Ectodermal cell (in vitro differentiated cells): Measurements from ENCODE around the gene P2RX3.
"Not testable (repeated sequence)": the region's sequence is repeated elsewhere in the genome, so short reads cannot be mapped to it uniquely, and the experiment has no call there.

Experiments
- H3K27ac ChIP-seq: 2 replicates; pipeline ENCODE4 v1.7.0; 2013; ENCODE audit warnings: mild to moderate bottlenecking, low read depth, low read length; ENCODE audit not compliant: insufficient read depth, poor library complexity, severe bottlenecking
- H3K27me3 ChIP-seq: 2 replicates; pipeline ENCODE4 v1.7.0; 2013; ENCODE audit warnings: mild to moderate bottlenecking, low read length; ENCODE audit not compliant: insufficient read depth, control insufficient read depth, poor library complexity, severe bottlenecking
- H3K36me3 ChIP-seq: one replicate; pipeline ENCODE4 v1.7.0; 2013; ENCODE audit warnings: low read length; ENCODE audit not compliant: control insufficient read depth, insufficient read depth
- H3K4me1 ChIP-seq: one replicate; pipeline ENCODE4 v1.7.0; 2013; ENCODE audit warnings: low read length; ENCODE audit not compliant: control insufficient read depth, insufficient read depth
- H3K4me3 ChIP-seq: 2 replicates; pipeline ENCODE4 v1.7.0; 2013; ENCODE audit warnings: low read depth, low read length, control low read depth; ENCODE audit not compliant: insufficient read depth
- H3K9me3 ChIP-seq: 2 replicates; pipeline ENCODE4 v1.7.0; 2013; ENCODE audit warnings: mild to moderate bottlenecking, low read length, moderate library complexity; ENCODE audit not compliant: control insufficient read depth
- WGBS, 2 experiments: methylation state at CpG; one replicate each; pipeline ENCODE4 v1.1.7; 2013; ENCODE audit warnings: missing lambda C conversion rate in 2 of 2; 5-methylcytosine and 5-hydroxymethylcytosine counted together

Gene P2RX3

DNA sequence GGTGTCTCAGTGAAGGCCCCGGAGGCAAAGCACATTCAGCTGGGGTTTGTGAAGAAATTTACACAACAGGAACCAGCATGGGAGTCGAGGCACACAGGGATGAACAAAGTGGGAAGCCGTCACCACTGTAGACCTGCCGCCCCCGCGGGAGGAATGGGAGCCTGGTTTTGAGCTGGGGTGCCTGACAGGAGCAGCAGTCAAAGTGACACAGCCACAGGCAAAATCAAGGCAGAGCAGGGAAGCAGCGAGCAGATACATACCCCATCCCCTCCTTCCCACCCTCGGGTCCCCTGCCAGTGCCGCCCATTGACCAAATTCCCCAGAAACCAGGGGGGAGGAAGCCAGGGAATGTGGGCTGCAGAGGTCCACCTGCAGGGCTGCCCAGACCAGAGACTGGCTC is 20.8 kb downstream of the P2RX3 start:
- H3K27ac ChIP-seq, result no peak overlapping the region
- no peak overlapping the region for H3K4me3 ChIP-seq
- H3K36me3 ChIP-seq, result no peaks in the 10 kb centered on the region
- WGBS, 2 experiments, result 61 to 72% methylated on average over 9 of the region's 9 CpGs
- no peaks in the 10 kb centered on the region for H3K27me3 ChIP-seq
- H3K4me1 ChIP-seq, result peaks cover 14% of the 10 kb centered on the region
- H3K9me3 ChIP-seq, result no peaks in the 10 kb centered on the region

DNA sequence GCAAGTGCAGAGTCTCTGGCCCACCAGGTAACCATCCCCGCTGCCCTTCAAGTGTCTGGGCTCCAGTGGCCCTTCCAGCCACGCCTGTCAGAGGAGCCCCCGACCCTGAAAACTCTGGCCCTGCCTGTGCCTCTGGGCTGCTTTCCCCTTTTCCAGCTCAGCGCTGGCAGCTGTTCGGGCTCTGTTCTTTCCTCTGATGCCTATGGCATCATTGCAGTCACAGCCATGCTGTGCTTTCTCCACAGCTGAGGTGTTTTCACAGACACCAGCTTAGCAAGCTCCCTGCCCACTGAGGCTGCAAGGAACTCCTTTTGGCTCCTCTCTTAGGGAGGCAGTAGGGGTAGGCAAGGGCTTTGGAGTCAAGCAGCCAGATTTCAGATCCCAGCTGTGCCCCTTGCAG is 21.2 kb downstream of the P2RX3 start:
- no peaks in the 10 kb centered on the region for H3K36me3 ChIP-seq
- H3K4me1 ChIP-seq, result peaks cover 10% of the 10 kb centered on the region
- H3K27ac ChIP-seq, result no peak overlapping the region
- 87% methylated on average over 5 of the region's 5 CpGs for WGBS, 2 experiments
- no peaks in the 10 kb centered on the region for H3K9me3 ChIP-seq
- no peaks in the 10 kb centered on the region for H3K27me3 ChIP-seq
- no peak overlapping the region for H3K4me3 ChIP-seq

- Histone ChIP-seq H3K4me3 (no peak overlapping the region), H3K36me3 (no peaks in the 10 kb centered on the region), H3K27me3 (no peaks in the 10 kb centered on the region), H3K27ac (no peak overlapping the region), H3K4me1 (peaks cover 10% of the 10 kb centered on the region), H3K9me3 (no peaks in the 10 kb centered on the region)
- 76 to 80% methylated on average over 9 of the region's 9 CpGs for WGBS, 2 experiments
Measured at GRCh38 chr11:57359896-57360690, 21.9 kb downstream of the P2RX3 start.

- H3K27me3 ChIP-seq, result no peaks in the 10 kb centered on the region
- peaks cover 15% of the 10 kb centered on the region for H3K4me1 ChIP-seq
- H3K9me3 ChIP-seq, result no peaks in the 10 kb centered on the region
- no peak overlapping the region for H3K27ac ChIP-seq
- H3K36me3 ChIP-seq, result no peaks in the 10 kb centered on the region
- WGBS, 2 experiments, result 93 to 95% methylated on average over 8 of the region's 8 CpGs
- no peak overlapping the region for H3K4me3 ChIP-seq
Measured at GRCh38 chr11:57360991-57361390, 22.8 kb downstream of the P2RX3 start.

- not testable (repeated sequence) for H3K36me3 ChIP-seq, H3K27me3 ChIP-seq, H3K4me3 ChIP-seq, H3K9me3 ChIP-seq, H3K27ac ChIP-seq
- peaks cover 19% of the 10 kb centered on the region for H3K4me1 ChIP-seq
Measured at GRCh38 chr11:57361420-57361819, 23.3 kb downstream of the P2RX3 start.

DNA sequence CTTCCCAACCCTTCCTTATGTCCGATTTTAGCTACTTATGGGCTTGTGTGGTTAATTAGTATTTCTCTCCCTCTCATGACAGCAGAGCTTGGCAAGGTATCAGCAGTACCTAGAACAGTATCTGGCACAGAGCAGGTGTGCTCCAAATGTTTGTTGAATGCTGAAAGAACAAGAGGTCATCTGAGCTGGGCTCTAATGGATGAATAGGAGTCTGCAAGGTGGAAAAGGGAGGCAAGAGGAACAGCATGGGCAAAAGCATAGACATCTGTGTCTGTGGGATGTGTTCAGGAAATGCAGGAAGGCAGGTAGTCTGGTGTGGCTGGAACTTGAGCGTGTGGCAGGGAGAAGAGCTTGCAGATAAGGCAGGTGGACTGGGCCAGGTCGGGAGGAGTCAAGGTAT is 23.8 kb downstream of the P2RX3 start:
- H3K27ac ChIP-seq, result no peak overlapping the region
- H3K9me3 ChIP-seq, result no peaks in the 10 kb centered on the region
- WGBS, 2 experiments, result 94 to 96% methylated on average over 2 to 3 of the region's 3 CpGs
- H3K4me3 ChIP-seq, result no peak overlapping the region
- peaks cover 19% of the 10 kb centered on the region for H3K4me1 ChIP-seq
- no peaks in the 10 kb centered on the region for H3K36me3 ChIP-seq
- no peaks in the 10 kb centered on the region for H3K27me3 ChIP-seq

GRCh38 chr11:57363131-57364080 is 25.3 kb downstream of the P2RX3 start:
- Histone ChIP-seq H3K9me3 (no peaks in the 10 kb centered on the region), H3K4me1 (peaks cover 19% of the 10 kb centered on the region)
- 82 to 85% methylated on average over 5 to 7 of the region's 7 CpGs for WGBS, 2 experiments

DNA sequence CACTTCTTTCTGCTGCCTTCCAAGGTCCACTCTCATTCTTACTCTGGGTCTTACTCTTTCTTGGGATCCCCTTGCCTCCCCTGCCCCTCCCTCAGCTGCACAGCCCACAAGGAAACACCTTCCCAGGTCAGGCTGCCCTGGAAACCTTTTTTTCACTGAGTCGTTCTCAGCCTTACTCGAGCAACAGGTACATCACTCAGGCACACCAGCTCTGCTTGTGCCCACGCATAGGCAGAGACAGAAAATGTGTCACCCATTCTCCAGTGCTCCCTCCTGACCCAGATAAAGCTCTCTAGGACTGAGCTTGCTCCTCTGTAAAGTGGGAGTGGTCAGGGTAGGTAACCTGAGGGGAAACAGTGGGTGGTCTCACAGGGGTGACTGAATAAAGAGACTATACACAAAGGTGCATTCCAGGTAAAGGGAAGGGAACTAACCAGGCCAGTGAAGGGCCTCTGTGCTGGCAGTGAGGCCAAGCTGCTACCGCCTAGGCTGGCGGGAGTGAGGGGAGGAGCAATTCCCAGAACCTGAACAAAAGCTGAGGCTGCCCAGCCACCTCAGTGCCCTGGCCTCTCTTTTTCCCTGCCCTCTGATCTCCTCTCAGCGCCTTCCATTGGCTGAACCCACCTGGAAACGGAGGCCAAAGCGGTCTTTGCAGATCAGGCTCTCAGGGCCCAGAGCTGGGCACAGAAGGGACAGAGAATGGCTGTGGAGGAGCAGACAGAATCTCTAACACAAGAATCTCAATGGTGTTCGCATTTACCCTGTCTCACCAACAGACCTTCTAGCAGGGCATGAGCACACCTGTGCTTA is 26.9 kb downstream of the P2RX3 start:
- Histone ChIP-seq H3K27ac (no peak overlapping the region), H3K36me3 (no peaks in the 10 kb centered on the region), H3K4me3 (no peak overlapping the region), H3K4me1 (peaks cover 14% of the 10 kb centered on the region), H3K9me3 (no peaks in the 10 kb centered on the region), H3K27me3 (no peaks in the 10 kb centered on the region)
- WGBS, 2 experiments, result 51 to 60% methylated on average over 9 of the region's 9 CpGs

More at GRCh38 chr11:57363131-57364080, 25.3 kb downstream of the P2RX3 start:
- no peaks in the 10 kb centered on the region for H3K36me3 ChIP-seq
- H3K4me3 ChIP-seq, result no peak overlapping the region
- H3K27me3 ChIP-seq, result no peaks in the 10 kb centered on the region
- no peak overlapping the region for H3K27ac ChIP-seq

GRCh38 chr11:57368106-57368844 is 30.1 kb downstream of the P2RX3 start:
- 84 to 87% methylated on average over 19 of the region's 19 CpGs for WGBS, 2 experiments
- Histone ChIP-seq H3K4me1 (peaks cover 11% of the 10 kb centered on the region), H3K4me3 (no peak overlapping the region), H3K36me3 (no peaks in the 10 kb centered on the region), H3K27ac (no peak overlapping the region), H3K9me3 (no peaks in the 10 kb centered on the region), H3K27me3 (no peaks in the 10 kb centered on the region)
